Sigmoid colon (tissue), 4 donors: ENCODE data around the gene OR4M1.
"Not testable (repeated sequence)": the region's sequence is repeated elsewhere in the genome, so short reads cannot be mapped to it uniquely, and the experiment has no call there.

Source experiments
- EP300 ChIP-seq, 4 donors: sonication (generic); formaldehyde crosslinking; IDR thresholded peaks; one replicate each; pipeline ENCODE4 v1.6.1; 2017; ENCODE audit warnings: antibody characterized with exemption in 4 of 4
- POLR2A ChIP-seq, 2 donors: fragments of 450-650 bp; IDR thresholded peaks; one replicate each; pipeline ENCODE4 v1.6.1; 2016; ENCODE audit warnings: antibody characterized with exemption in 2 of 2, mild to moderate bottlenecking in 2 of 2, moderate library complexity in 2 of 2
- POLR2AphosphoS5 ChIP-seq, 4 donors: sonication (generic); formaldehyde crosslinking; IDR thresholded peaks; one replicate each; pipeline ENCODE4 v1.6.1; 2017; ENCODE audit warnings: antibody characterized with exemption in 4 of 4
- TF ChIP-seq, protein P1 (sequence below), 4 experiments: fragments of 450-650 bp in 3 of 4; fragments of 200-600 bp in 1 of 4; IDR thresholded peaks; one replicate each; pipeline ENCODE4 v1.5.1; 2016 to 2019; ENCODE audit warnings: antibody characterized with exemption in 4 of 4, mild to moderate bottlenecking in 3 of 4, moderate library complexity in 2 of 4

DNA sequence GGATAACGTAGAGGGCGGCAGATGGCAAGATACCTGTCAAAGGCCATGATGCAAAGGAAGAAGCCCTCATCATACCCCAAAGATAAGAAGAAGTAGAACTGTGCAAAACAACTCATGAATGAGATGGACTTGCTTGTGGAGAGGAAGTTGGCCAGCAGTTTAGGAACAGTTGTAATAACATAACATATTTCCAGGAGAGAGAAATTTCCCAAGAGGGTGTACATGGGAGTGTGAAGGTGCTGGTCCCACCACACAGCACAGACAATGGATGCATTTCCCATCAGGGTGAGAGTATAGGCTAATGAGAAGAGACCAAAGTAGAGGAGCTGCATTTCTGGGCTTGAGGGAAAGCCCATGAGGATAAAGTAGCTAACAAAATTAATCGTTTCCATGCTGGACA, 39.4 kb upstream of the OR4M1 start:
- TF ChIP-seq, protein P1, sequence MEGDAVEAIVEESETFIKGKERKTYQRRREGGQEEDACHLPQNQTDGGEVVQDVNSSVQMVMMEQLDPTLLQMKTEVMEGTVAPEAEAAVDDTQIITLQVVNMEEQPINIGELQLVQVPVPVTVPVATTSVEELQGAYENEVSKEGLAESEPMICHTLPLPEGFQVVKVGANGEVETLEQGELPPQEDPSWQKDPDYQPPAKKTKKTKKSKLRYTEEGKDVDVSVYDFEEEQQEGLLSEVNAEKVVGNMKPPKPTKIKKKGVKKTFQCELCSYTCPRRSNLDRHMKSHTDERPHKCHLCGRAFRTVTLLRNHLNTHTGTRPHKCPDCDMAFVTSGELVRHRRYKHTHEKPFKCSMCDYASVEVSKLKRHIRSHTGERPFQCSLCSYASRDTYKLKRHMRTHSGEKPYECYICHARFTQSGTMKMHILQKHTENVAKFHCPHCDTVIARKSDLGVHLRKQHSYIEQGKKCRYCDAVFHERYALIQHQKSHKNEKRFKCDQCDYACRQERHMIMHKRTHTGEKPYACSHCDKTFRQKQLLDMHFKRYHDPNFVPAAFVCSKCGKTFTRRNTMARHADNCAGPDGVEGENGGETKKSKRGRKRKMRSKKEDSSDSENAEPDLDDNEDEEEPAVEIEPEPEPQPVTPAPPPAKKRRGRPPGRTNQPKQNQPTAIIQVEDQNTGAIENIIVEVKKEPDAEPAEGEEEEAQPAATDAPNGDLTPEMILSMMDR (IDR thresholded peaks at IDR 0.05) = not testable (repeated sequence)
- TF ChIP-seq EP300, POLR2A, POLR2AphosphoS5 (IDR thresholded peaks at IDR 0.05): not testable (repeated sequence)
